Retina (tissue), 1 donor: ENCODE results near the gene JAK3.

ENCODE experiments used
- DNase-seq: peaks from one replicate; pipeline ENCODE4 v3.0.0-alpha.2; 2016

JAK3 gene

GRCh38 chr19:17865364-17866311 is 17.9 kb upstream of the JAK3 start:
- no peak for DNase-seq

GRCh38 chr19:17863520-17864182 is 15.9 kb upstream of the JAK3 start:
- DNase-seq = no peak

- DNase-seq = no peak
Measured at GRCh38 chr19:17862711-17863519, 15.1 kb upstream of the JAK3 start.

DNA sequence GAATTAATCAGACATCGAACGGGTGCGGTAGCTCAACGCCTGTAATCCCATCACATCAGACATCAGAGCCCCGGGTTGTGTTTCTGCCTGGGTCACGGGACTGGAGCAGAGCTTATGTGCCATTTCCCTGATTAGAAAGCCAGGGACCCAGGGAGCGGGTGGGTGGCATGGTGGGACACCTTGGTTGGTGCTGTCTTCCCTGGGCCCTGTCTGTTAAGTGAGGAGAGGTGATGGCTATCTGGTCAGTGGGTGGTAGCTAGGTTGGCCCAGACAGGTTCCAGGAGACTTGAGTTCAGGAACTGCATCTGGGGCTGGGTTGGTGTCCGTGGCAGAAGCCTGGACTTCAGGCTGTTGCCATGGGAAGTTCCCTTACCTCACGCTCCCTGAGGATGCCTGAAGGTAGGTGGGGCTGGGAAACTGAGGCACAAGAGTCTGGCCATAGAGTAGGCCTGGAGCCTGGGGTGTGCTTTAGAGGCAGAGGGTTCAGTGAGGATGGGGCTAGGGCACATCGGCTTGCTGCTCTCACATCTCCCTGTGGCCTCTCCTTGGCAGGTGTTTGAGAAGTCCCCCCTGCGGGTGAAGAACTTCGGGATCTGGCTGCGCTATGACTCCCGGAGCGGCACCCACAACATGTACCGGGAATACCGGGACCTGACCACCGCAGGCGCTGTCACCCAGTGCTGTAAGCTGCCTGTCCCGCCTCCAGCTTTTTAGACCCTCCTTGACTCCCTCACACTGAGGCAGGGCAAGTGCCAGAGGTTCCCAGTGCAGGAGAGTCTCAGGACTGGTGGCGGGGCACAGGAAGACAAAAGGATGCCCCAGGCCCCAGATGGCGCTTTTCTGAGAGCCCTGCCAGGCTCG is 14.0 kb upstream of the JAK3 start:
- DNase-seq = no peak

DNA sequence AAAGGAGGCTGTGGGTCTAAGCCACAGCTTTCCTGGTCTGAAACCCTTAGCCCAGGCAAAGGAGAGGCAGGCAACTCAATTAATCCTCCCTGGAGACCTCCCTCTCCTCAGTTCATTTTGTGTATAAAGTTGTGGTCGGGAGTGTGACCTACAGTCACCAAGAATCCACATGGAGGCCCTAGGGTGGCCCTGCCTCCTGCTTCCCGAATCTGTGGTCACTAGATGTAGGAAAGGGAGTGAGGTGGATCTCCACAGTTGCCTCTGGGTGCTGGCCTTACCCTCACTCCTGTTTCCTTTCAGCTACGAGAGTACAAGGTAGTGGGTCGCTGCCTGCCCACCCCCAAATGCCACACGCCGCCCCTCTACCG is 13.2 kb upstream of the JAK3 start:
- no peak for DNase-seq

GRCh38 chr19:17860331-17860992 is 12.7 kb upstream of the JAK3 start:
- DNase-seq = no peak

GRCh38 chr19:17859533-17860330 is 11.9 kb upstream of the JAK3 start, which contains the start of gene RPL18A:
TSS of gene RPL18A (plus strand) at chr19:17859910. CDS start at chr19:17859957, 47 bp downstream.
- peak; percentile 96 for DNase-seq

GRCh38 chr19:17855280-17856152 is 7.7 kb upstream of the JAK3 start:
- DNase-seq = peak; percentile 88

- DNase-seq = no peak
Measured at GRCh38 chr19:17854061-17854460, 6.3 kb upstream of the JAK3 start.

DNA sequence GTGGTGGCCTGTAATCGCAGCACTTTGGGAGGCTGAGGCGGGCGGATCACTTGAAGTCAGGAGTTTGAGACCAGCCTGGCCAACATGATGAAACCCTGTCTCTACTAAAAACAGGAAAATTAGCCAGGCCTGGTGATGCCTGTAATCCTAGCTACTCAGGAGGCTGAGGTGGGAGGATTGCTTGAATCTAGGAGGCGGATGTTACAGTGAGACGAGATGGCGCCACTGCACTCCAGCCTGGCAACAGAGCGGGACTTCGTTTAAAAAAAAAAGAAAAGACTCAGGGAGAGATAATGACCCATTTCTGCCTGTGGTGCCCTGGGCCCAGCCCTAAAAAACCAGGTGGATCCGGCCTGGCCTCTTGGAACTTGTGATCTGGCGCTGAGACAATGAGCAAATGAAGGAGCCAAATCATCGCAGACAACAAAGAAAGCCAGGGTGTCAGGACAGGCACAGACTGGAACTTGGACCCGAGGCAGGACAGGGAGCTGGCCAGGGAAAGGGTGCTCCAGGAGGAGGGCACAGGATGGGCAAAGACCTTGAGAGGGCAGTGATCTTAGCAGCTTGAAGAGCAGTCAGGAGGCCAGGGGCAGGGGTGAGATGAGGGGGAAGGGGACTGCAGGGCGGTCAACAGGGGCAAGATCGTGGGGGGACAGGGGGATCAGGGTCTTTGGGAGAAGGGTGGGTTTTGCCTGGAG is 962 bp upstream of the JAK3 start:
- DNase-seq = no peak

DNA sequence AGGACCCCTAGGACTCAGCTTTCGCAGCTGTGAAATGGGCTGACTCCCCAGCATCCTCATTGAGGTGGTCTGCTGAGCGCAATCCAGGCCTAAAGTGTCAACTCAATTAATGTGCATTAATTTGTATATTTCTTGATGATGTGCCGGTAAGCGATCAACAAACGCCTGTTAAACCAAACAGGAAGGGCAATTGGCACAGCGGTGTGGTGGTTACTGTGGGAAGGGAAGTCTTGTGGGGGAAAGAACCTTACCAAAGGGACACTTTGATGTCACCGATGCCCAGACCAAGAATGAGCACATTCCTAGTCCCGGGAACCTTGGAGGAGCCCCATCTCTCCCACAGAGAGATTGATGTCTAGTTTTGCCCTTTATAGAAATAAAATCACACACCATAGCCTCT is 1.6 kb downstream of the JAK3 start:
- no peak for DNase-seq

DNA sequence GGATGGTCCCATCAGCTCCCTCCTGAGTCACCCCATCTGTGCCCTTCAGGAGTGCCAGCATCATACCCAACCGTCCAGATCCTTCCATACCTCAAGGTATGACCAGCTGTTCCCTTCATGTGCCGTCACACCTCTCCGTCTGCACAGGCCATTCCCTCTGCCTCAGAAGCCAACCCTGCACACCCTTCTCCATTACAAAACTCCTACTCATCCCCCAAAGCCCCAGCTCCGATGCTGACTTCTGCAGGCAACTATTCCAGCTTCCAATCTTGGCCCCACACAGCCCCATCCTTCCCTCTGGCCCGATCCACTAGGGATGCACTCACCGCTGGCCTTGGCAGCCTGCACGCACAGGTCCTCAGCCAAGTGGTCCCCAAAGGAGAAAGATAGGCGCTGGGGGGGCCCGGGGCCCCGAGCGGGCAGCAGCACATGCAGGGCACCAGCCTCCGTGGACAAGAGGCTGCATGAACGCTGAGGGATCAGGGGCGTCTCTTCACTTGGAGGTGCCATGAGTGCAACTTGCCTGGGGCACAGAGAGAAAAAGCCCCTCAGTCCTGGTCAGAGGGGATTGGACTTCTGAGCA is 3.8 kb downstream of the JAK3 start:
- DNase-seq = no peak

DNA sequence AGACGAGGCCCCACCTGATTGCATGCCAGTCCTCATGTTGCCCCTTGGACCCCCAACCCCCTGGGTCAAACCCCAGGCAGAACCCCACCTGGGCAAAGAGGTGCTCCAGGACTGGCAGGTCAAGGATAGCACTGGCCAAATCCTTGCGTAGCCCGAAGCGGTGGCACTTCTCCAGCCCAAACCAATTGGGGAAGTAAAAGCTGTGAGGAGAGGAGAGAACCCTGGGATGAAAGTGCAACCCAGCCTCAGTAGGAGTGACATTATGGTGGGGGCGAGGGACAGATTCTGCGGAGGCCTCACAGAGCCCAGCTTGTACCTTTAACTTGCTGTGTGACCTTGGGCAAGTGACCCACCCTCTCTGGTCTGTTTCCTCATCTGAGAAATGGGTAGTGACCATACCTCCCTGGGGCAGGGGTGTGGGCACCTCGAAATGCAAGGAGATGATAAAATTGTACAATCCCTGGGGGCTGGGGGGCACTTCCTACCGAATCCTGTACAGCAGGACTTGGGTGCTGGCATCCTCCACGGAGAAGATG is 4.4 kb downstream of the JAK3 start:
- no peak for DNase-seq

GRCh38 chr19:17842663-17843291 is 5.0 kb downstream of the JAK3 start:
- DNase-seq = no peak

GRCh38 chr19:17841810-17842662 is 5.7 kb downstream of the JAK3 start:
- DNase-seq = peak; percentile 81

GRCh38 chr19:17841371-17841809 is 6.4 kb downstream of the JAK3 start:
- DNase-seq = no peak

DNA sequence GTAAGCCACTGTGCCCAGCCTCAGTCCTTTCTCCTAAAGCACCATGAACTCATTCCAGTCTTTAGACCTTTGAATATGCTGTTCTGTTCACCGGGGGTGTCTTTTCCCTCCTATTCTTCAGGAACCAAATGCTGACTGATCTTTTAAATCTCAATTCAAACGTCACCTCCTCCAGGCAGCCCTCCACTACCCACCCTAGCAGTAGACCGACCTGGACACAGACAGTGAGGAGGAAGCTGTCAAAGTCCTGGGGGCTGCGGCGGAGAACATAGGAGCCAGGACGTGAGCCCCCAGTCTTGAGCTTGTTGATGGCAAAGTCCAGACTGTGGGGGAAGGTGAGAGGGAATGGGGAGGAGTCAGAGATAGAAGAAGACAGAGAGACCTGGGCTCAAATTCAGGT is 7.8 kb downstream of the JAK3 start:
- DNase-seq = no peak
